ENCODE measurements around the gene GLRA3.

- TF ChIP-seq CTCF (IDR thresholded peaks at IDR 0.05) (no peak), POLR2A (IDR thresholded peaks at IDR 0.05) (no peak)
Observed at GRCh38 chr4:174757736-174758135, 71.3 kb downstream of the GLRA3 start.

Measured in lower leg skin (tissue), 3 donors.